ENCODE measurements around the gene ABCC4.

ABCC4 gene

GRCh38 chr13:95256091-95256490 is 45.2 kb downstream of the ABCC4 start:
- no peak for TF ChIP-seq CTCF (IDR thresholded peaks at IDR 0.05; ENCODE audit: borderline replicate concordance, insufficient read depth, low read depth, low read length)
- H3K4me3 ChIP-seq (ENCODE audit: low read depth, low read length) = no peak overlapping the region

- H3K4me3 ChIP-seq (ENCODE audit: low read depth, low read length) = no peak overlapping the region
- no peak for TF ChIP-seq CTCF (IDR thresholded peaks at IDR 0.05; ENCODE audit: borderline replicate concordance, insufficient read depth, low read depth, low read length)
Observed at GRCh38 chr13:95255072-95255732, 46.0 kb downstream of the ABCC4 start.

GRCh38 chr13:95254339-95254738 is 46.9 kb downstream of the ABCC4 start:
- TF ChIP-seq CTCF (IDR thresholded peaks at IDR 0.05; ENCODE audit: borderline replicate concordance, insufficient read depth, low read depth, low read length) = no peak
- H3K4me3 ChIP-seq (ENCODE audit: low read depth, low read length) = no peak overlapping the region

GRCh38 chr13:95253033-95253432 is 48.2 kb downstream of the ABCC4 start:
- H3K4me3 ChIP-seq (ENCODE audit: low read depth, low read length) = no peak overlapping the region
- no peak for TF ChIP-seq CTCF (IDR thresholded peaks at IDR 0.05; ENCODE audit: borderline replicate concordance, insufficient read depth, low read depth, low read length)

GRCh38 chr13:95251641-95252040 is 49.6 kb downstream of the ABCC4 start:
- TF ChIP-seq CTCF (IDR thresholded peaks at IDR 0.05; ENCODE audit: borderline replicate concordance, insufficient read depth, low read depth, low read length) = no peak

GRCh38 chr13:95250961-95251360 is 50.3 kb downstream of the ABCC4 start:
- no peak for TF ChIP-seq CTCF (IDR thresholded peaks at IDR 0.05; ENCODE audit: borderline replicate concordance, insufficient read depth, low read depth, low read length)
- no peak overlapping the region for H3K4me3 ChIP-seq (ENCODE audit: low read depth, low read length)

More at GRCh38 chr13:95251641-95252040, 49.6 kb downstream of the ABCC4 start:
- H3K4me3 ChIP-seq (ENCODE audit: low read depth, low read length) = no peak overlapping the region

- TF ChIP-seq CTCF (IDR thresholded peaks at IDR 0.05; ENCODE audit: borderline replicate concordance, insufficient read depth, low read depth, low read length) = no peak
- no peak overlapping the region for H3K4me3 ChIP-seq (ENCODE audit: low read depth, low read length)
Observed at GRCh38 chr13:95248953-95249352, 52.3 kb downstream of the ABCC4 start.

Measured in GM12875 (cell line).